DND-41 (cell line): ENCODE results near the gene CEMP1.
A peak's percentile ranks its signal among the peaks of the same experiment; 100 is the strongest.

Experiments
- ATAC-seq: fragments of 200-7000 bp; cut with Tn5 transposase; 3 replicates; pipeline ENCODE4 v1.9.1; 2021; ENCODE audit warnings: low read depth; ENCODE audit not compliant: insufficient read depth
- DNase-seq: peaks from one replicate; pipeline ENCODE4 v3.0.0-alpha.2; 2020
- H2AFZ ChIP-seq: 2 replicates; pipeline ENCODE4 v1.6.0; 2012; ENCODE audit warnings: low read depth, low read length
- H3K27ac ChIP-seq: 2 replicates; pipeline ENCODE4 v1.5.1; 2012; ENCODE audit warnings: low read length, inconsistent platforms
- H3K27me3 ChIP-seq: fragments of 200-600 bp; sonication (generic); 2 replicates; pipeline ENCODE4 v1.6.0; 2012; ENCODE audit warnings: low read length, mild to moderate bottlenecking, inconsistent platforms; ENCODE audit not compliant: insufficient read depth, poor library complexity
- H3K36me3 ChIP-seq: 2 replicates; pipeline ENCODE4 v1.5.1; 2012; ENCODE audit warnings: low read length, inconsistent platforms; ENCODE audit not compliant: insufficient read depth
- H3K4me1 ChIP-seq: 2 replicates; pipeline ENCODE4 v1.5.1; 2012; ENCODE audit warnings: mild to moderate bottlenecking, low read length; ENCODE audit not compliant: insufficient read depth
- H3K4me2 ChIP-seq: 2 replicates; pipeline ENCODE4 v1.6.0; 2012; ENCODE audit warnings: mild to moderate bottlenecking, moderate library complexity, low read length, inconsistent platforms; ENCODE audit not compliant: insufficient read depth
- H3K4me3 ChIP-seq, 2 experiments: fragments of 200-600 bp in 1 of 2; shearing (Covaris generic) in 1 of 2; 2 replicates each; pipeline ENCODE4 v1.5.1; 2012 to 2016; ENCODE audit warnings: inconsistent platforms in 2 of 2, low read length in 2 of 2, mild to moderate bottlenecking in 2 of 2, low read depth in 1 of 2, moderate library complexity in 1 of 2
- H3K79me2 ChIP-seq: 2 replicates; pipeline ENCODE4 v1.6.0; 2012; ENCODE audit warnings: low read length, inconsistent platforms; ENCODE audit not compliant: insufficient read depth
- H3K9ac ChIP-seq: 2 replicates; pipeline ENCODE4 v1.6.0; 2012; ENCODE audit warnings: low read depth, mild to moderate bottlenecking, inconsistent platforms, low read length, moderate library complexity
- H3K9me3 ChIP-seq: 2 replicates; pipeline ENCODE4 v1.5.1; 2012; ENCODE audit warnings: low read length, moderate library complexity, mild to moderate bottlenecking, inconsistent platforms; ENCODE audit not compliant: insufficient read depth, severe bottlenecking
- H4K20me1 ChIP-seq: 2 replicates; pipeline ENCODE4 v1.6.0; 2012; ENCODE audit warnings: low read length; ENCODE audit not compliant: insufficient read depth
- CTCF ChIP-seq: IDR thresholded peaks from 2 replicates; pipeline ENCODE4 v1.5.1; 2012; ENCODE audit warnings: borderline replicate concordance, low read length, moderate library complexity, mild to moderate bottlenecking; ENCODE audit not compliant: poor library complexity, severe bottlenecking; ENCODE audit errors: extremely low read depth
- EZH2 ChIP-seq: IDR thresholded peaks from 3 replicates; pipeline ENCODE4 v1.6.1; 2012; ENCODE audit warnings: borderline replicate concordance, low read depth, mild to moderate bottlenecking, moderate library complexity, low read length, inconsistent platforms; ENCODE audit not compliant: severe bottlenecking

Gene CEMP1

GRCh38 chr16:2517954-2518605, 13.1 kb downstream of the CEMP1 start:
- H3K9me3 ChIP-seq, result no peaks in the 10 kb centered on the region
- peaks cover 37% of the 10 kb centered on the region for H3K36me3 ChIP-seq
- H3K4me2 ChIP-seq, result peak overlapping the region; percentile 99
- DNase-seq (no peak), ATAC-seq (no peak)
- H3K9ac ChIP-seq, result 0 out of 2 replicates have a peak overlapping the region, but pooled peaks have one; percentile 36
- no peak overlapping the region for H3K27ac ChIP-seq
- H3K27me3 ChIP-seq, result no peaks in the 10 kb centered on the region
- TF ChIP-seq EZH2, result no peak
- no peak for TF ChIP-seq CTCF
- no peak overlapping the region for H2AFZ ChIP-seq
- H3K79me2 ChIP-seq, result peaks cover 80% of the 10 kb centered on the region
- peaks cover 72% of the 10 kb centered on the region for H3K4me1 ChIP-seq
- H4K20me1 ChIP-seq, result peaks cover 59% of the 10 kb centered on the region
- no peak overlapping the region for H3K4me3 ChIP-seq

- peak overlapping the region in 1 of 2 experiments; percentile 28; a peak in 1 of 4 replicates for H3K4me3 ChIP-seq
- no peaks in the 10 kb centered on the region for H3K27me3 ChIP-seq
- peaks cover 27% of the 10 kb centered on the region for H3K36me3 ChIP-seq
- peaks cover 74% of the 10 kb centered on the region for H3K4me1 ChIP-seq
- H3K4me2 ChIP-seq, result peak overlapping the region; percentile 80
- no peak overlapping the region for H2AFZ ChIP-seq
- H3K9me3 ChIP-seq, result no peaks in the 10 kb centered on the region
- peaks cover 59% of the 10 kb centered on the region for H4K20me1 ChIP-seq
- DNase-seq (no peak), ATAC-seq (no peak)
- peak overlapping the region; percentile 23; the same call in 1 of the 2 replicates for H3K9ac ChIP-seq
- peak overlapping the region; percentile 24; the same call in 1 of the 2 replicates for H3K27ac ChIP-seq
- peaks cover 71% of the 10 kb centered on the region for H3K79me2 ChIP-seq
- TF ChIP-seq CTCF (no peak), EZH2 (no peak)
These were observed 14.6 kb downstream of the CEMP1 start for GRCh38 chr16:2516391-2517240.

- peaks cover 53% of the 10 kb centered on the region for H4K20me1 ChIP-seq
- H3K9ac ChIP-seq, result peak overlapping the region; percentile 95
- H3K4me1 ChIP-seq, result peaks cover 63% of the 10 kb centered on the region
- H3K27me3 ChIP-seq, result no peaks in the 10 kb centered on the region
- H3K36me3 ChIP-seq, result peaks cover 24% of the 10 kb centered on the region
- DNase-seq (no peak), ATAC-seq (no peak)
- peak overlapping the region; percentile 89 for H3K27ac ChIP-seq
- TF ChIP-seq CTCF (no peak), EZH2 (no peak)
- no peak overlapping the region for H2AFZ ChIP-seq
- H3K9me3 ChIP-seq, result no peaks in the 10 kb centered on the region
- peaks cover 60% of the 10 kb centered on the region for H3K79me2 ChIP-seq
- H3K4me2 ChIP-seq, result peak overlapping the region; percentile 80
- peak overlapping the region; percentile 67 to 92; a peak in 3 of 4 replicates for H3K4me3 ChIP-seq
These were observed 15.9 kb downstream of the CEMP1 start for GRCh38 chr16:2515180-2515851.
